GM18505 (cell line): ENCODE measurements around the gene CGB3.
"Not testable (repeated sequence)": the region's sequence is repeated elsewhere in the genome, so short reads cannot be mapped to it uniquely, and the experiment has no call there.

Experiments
- ATAC-seq: cut with Tn5 transposase; IDR thresholded peaks from one replicate; pipeline ENCODE4 v1.9.1; 2021; ENCODE audit not compliant: unreplicated experiment
- POLR2A ChIP-seq: IDR thresholded peaks from 4 replicates; pipeline ENCODE4 v1.6.1; 2011; ENCODE audit warnings: borderline replicate concordance; ENCODE audit not compliant: insufficient read depth, insufficient read length; ENCODE audit errors: extremely low read depth

Gene CGB3

DNA sequence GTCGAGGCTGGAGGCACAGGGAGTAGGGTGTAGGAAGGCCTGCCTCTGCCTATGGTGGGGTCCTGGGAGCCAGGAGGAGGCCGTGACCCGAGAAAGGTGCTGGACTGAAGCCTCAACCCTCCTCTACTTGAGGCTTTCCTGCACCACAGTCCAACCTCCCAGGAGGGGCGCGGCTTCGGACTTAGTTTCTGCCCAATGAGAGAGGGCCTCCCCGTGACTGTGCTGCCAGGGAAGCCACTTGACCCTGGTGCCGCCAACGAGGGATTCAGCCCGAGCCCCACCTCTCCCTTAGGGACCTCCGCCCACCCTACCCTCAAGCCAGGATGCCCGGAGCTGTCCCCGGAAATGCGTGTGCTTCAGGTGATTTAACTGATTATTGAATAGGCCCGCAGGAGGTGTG, at the start of gene CGB3:
Gene CGB3, minus strand, starts transcription at position 101 of the 400 bp plus-strand sequence. CDS start 362 bp downstream, outside the sequence.
- ATAC-seq = not testable (repeated sequence)

DNA sequence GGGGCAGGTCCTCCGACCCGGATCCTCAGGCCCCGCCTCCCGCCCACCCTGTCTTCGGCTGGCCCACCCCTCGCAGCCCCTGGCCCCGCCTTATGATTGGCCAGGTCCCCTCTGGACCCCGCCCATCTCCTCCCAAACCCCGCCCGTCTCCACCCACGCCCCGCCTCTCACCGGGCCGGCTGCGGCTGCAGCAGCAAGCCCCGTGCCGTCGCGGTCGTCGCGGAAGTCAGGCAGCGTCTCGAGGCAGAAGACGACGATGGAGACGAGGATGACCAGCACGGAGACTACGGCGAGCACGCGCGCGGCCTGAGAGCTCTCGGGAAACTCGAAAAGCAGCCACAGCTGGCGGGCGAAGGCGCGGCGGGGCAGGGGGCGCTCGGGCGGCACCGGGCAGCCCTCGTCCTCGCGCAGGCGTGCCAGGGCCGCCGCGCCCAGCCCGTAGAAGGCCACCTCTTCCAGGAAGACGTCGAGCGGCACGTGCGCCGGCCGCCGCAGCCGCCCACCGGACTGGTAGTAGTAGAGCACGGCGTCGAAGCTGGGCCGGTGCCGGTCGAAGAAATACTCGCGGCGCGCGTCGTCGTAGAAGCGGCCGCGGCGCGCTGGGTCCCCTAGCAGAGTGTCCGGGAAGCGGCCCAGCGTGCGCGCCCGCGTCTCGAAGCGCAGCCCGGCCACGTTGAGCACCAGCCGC, 47.9 kb upstream of the CGB3 start:
- ATAC-seq = no peak
- no peak for TF ChIP-seq POLR2A

DNA sequence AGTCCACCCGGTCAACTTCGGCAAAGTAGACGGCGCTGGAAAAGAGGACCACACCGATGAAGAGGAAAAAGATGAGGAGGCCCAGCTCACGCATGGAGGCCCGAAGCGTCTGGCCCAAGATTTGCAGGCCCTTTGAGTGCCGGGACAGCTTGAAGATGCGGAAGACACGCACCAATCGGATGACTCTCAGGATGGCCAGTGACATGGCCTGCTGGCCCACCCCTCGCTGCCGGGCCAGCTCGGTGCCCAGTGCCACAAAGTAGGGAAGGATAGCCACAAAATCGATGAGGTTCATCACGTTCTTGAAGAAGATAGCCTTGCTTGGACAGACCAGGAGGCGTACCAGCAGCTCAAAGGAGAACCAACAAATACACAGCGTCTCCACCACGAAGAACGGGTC, 46.3 kb upstream of the CGB3 start:
- ATAC-seq = no peak

DNA sequence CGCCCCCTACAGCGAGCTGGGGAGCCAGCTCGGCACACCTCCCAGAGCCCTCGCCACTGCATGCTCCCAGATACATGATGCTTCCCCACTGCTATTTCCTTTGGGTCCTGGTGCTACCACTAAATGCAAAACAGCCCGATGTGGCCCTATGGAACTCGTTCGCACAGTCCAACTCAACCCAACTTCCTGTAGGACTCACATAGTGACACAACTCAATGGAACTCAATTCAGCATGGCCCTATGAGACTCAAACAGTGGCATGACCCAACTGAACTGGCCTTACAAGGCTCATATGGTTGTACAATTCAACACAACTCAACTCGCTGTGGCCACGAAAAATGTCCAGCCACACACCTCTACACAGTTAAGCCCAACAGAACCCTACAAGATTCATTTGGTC, 44.9 kb upstream of the CGB3 start:
- ATAC-seq = no peak
- TF ChIP-seq POLR2A = no peak

More for the DNA sequence above, 46.3 kb upstream of the CGB3 start:
- TF ChIP-seq POLR2A = no peak

DNA sequence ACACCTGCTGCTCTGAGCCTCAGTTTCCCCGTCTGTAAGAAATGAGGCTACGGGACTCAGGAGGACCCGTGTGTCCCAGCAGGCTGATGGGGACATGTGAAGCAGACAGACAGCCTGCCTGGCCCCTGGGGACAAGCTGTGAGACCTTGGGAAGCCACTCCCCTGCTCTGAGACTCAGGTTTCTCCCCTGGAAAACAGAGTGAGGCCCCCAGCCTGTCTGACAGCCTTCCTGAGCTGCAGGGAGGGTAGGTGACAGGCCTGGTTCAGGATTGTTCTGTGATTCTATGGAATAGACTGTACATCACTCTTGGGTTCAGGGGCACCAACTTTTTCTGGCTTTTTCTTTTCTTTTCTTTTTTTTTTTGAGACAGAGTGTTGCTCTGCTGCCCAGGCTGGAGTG, 43.4 kb upstream of the CGB3 start:
- TF ChIP-seq POLR2A = no peak
- no peak for ATAC-seq

DNA sequence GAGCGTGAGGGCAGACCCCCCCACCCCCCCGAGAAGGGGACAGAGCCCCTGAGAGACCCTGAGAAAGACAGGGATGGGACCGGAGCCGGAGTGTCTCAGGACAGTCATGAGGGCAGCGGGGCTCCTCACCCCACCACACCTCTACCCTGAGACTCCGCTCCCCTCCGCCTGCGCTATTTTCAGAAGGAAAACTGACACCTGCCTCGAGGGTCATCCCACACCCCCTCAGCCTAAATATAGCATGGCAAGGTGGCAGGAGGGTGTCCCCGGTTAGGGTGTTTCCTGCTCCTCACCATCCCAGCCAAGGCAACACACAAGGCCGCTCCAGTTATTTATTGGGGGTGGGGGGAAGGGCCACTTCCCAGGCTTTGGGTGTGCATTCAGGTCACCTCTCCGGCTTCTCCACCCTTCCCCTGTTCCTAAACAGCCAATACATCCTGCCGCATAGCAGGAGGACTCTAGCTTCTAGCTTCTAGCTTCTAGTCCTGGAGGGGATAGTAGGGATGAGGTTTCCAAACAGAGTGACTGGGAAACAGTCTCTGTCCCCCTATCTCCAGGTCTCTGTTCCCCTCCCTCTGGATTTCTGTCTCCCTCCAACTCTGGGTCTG, 41.9 kb upstream of the CGB3 start:
- no peak for ATAC-seq

DNA sequence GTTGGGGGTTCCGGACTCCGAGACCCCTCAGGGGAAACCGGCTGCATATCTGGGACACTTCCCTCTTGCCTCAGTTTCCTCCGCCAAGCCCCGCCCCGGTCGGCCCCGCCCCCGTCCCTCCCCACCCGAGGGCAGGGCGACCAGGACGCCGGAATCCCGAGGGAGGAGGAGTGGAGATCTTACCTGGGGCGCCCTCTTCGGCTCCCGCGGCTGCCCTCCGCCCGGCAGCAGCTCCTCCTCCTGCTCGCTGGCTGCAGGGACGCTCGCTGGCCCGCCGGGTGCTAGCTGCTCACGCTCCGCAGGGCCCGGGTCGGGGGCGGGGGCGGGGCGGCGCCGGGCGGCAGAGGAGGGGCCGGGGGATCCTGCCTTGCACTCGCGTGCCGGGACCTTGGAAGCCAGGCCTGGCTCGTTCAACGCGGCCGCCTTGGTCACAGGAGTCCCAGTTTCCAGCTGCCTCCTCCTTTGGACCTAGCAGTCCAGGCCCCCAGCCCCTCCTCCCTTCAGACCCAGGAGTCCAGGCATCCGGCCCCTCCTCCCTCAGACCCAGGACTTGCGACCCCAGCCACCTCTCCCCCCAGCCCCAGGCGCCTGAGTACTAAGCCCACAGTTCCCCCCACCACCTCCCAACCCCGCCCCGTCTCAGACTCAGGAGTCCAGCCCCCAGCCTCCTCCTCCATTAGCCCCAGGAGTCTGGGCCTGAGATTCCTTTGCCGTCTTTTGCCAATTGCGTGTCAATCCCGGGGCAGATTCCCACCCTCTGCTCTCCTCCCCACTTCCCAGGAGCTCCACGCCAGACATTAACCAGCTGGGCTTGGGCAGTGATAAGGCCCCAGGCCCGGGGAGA, 40.9 kb upstream of the CGB3 start, which contains the start of gene NTF4:
Gene NTF4, minus strand, starts transcription at position 51 of the 844 bp plus-strand sequence. CDS start 2,821 bp downstream, outside the sequence.
- no peak for ATAC-seq
- TF ChIP-seq POLR2A = no peak

More for the DNA sequence above, 41.9 kb upstream of the CGB3 start:
- no peak for TF ChIP-seq POLR2A

DNA sequence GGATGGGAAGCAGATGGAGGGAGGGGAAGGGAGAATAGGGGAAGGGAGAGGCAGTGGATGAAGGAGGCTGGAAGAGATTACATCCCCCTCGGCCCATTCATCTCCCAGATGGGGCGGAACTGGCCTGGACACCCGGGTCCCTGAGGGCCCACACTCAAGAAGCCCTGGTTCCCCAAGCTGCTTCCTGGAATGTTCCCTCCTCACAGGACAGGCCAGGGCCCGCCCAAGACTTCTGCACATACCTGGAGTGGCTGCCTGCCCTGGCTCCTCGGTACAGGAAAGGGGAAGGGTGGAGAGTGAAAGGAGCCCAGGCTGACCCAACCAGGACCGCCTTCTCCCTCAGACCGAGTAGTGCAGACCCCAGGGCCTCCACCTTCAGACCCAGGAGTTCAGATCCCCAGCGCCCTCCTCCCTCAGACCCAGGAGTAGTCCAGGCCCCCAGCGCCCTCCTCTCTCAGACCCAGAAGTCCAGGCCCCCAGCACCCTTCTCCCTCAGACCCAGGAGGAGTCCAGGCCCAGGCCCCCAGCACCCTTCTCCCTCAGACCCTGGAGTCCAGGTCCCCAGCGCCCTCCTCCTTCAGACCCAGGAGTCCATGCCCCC, 40.0 kb upstream of the CGB3 start:
- TF ChIP-seq POLR2A = no peak
- no peak for ATAC-seq

DNA sequence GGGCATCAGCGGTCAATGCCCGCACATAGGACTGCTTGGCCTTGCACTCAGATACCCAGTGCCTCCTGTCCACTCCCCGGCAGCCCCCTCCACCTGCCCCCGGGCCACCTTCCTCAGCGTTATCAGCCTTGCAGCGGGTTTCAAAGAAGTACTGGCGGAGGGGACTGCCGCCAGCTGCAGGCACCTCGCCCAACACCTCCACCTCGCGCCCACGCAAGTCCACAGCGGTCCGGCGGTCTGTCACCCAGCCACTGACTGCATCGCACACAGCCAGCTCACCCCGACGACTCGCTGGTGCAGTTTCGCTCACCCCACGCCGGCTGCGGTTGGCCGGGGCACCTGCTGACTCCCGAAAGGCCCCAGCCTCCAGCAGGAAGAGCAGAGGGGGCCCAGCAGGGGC, 37.3 kb upstream of the CGB3 start:
- no peak for TF ChIP-seq POLR2A
- no peak for ATAC-seq

DNA sequence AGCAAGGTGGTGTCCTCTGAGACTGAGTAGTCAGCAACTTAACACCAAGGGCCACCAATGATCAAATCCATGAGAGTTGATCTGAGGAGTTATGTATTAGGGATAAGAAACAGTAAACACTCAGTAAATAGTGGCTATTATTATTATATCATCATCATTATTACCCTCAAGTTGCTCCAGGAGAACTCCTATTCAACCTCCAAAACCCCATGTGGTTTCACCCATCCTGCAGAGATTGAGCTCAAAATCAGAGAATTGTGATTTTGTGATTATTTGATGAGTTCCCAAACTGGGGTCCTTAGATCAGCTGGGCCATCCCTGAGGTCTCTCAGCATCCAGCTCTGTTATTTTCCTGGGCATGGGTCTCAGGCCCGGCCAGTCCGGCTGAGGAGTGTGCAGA, 36.9 kb upstream of the CGB3 start:
- no peak for ATAC-seq
- TF ChIP-seq POLR2A = no peak

DNA sequence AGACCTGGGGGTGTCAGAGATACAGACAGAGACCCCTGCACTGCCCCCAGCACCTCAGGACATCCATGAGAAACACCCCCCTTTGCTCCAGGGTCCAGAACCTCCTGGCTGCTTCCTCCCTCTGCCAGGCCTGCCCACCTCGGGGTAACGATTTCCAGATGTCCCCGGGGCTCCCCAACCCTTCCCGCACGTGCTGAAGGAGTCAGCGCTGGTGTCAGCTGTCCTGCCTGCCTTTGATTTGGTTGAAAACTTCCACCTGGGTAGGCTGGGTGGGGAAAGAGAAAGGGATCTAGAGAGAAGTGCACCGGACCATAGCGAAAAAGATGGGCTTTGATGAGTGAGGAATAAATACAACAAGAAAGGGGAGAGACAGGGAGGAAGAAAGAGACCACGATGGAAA, 34.9 kb upstream of the CGB3 start:
- TF ChIP-seq POLR2A = no peak
- ATAC-seq = no peak

DNA sequence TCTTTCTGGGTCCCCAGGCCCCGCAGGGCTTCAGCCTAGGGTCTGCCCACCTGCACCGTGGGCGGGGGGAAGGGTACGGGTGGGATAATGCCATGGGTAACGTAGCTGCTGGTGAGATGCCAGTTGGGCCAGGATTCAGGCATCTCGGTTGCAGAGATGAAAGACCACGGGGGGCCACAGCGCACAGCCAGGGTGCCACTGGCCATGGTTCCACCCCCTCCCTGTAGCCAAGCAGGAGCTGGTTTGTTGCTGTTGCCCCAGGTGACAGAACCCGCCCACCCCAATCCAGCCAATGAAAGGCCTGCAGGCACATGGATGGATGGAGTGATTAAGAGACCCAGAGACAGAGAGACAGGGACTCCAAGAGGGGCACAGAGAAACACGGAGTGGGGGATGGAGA, 34.4 kb upstream of the CGB3 start:
- no peak for TF ChIP-seq POLR2A
- no peak for ATAC-seq

DNA sequence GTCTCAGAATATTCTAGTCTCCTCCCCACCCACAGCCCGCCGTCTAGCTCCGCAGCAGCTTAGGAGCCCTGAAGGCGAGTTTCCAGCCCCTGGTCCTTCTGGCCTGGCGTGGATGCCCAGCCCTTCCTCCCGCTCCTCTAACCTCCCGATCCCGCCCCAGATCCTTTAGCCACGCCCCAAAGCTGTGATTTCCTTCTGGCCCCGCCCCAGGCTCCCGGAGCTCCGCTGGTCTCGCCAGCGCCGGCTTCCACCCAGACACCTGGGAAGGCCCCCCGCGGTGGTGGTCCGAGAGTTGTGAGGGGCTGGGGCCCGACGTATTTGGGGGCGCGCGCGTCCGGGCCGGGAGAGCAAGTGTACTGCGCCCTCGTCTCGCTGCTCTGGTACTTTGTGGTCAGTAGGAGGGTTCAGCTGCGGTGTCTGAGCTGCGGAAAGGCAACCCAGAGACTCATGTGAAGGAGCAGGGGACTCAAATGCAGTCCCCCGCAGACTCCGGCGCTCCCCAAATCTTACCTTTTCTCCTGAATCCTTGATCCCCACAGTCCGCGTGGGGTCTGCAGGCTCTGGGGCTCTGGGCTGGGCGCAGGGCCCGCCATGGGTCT, 33.6 kb upstream of the CGB3 start, which contains the start of gene CGB7:
Gene CGB7, minus strand, starts transcription at position 114 of the 599 bp plus-strand sequence. CDS start 2,374 bp downstream, outside the sequence.
- ATAC-seq = no peak
- no peak for TF ChIP-seq POLR2A

DNA sequence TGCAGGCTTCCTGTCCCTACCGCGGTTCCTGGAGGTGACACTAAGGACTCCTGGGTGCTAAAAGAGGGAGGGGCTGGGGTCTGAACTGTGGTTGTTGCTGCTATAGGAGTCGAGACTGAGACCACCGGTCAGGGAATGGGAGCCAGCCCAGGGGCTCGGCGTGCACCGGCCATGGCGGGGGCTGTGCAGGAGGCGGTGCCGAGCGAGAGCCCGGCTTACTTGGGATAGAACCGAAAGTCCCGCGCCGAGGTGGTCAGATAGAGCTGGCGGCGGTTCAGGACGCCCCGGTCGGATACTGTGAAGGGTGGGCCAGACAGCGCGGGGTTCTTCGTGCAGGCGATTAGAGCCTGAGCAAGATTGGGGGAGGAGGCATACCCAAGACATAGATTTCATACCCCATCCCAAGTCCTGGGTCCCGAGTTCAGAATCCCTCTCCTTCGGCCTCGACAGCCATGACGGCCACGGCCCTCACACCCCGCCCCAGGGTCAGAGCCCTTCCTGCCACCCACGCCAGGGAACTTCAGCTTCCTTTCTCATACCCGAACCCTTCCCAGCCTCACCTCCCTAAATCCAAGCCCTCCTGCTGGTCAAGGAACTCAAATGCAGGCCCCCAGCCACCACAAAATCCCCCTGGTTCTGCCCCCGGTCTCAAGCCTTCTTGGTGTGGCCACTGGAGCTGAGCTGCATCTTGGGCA, 32.9 kb upstream of the CGB3 start:
- not testable (repeated sequence) for ATAC-seq
